HG03159 (cell line): ENCODE results near the gene TMEM150C.
"Not testable (repeated sequence)": the region's sequence is repeated elsewhere in the genome, so short reads cannot be mapped to it uniquely, and the experiment has no call there.

Source experiments
- ATAC-seq: cut with Tn5 transposase; IDR thresholded peaks from one replicate; pipeline ENCODE4 v1.9.1; 2021; ENCODE audit warnings: mild to moderate bottlenecking, moderate library complexity; ENCODE audit not compliant: unreplicated experiment

TMEM150C gene

DNA sequence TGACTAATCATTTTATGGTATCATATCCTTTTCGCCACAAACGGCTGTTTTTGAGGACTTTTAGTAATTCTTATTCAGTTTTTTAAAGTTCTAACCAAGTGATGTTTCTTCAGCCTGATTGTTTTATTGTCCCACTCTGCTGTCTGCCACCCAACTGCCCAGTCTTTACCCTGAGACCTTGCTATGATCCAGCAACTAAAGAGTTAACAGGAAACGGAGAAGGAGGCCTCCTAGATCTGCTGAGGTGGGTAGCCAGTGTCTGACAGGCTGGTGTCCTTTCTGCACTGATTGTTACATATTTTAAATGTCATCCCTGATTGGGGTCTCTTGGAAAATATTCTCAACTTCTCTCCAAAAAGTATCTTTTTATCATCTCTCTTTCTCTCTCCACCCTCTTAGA, 7.9 kb upstream of the TMEM150C start:
- ATAC-seq: no peak

DNA sequence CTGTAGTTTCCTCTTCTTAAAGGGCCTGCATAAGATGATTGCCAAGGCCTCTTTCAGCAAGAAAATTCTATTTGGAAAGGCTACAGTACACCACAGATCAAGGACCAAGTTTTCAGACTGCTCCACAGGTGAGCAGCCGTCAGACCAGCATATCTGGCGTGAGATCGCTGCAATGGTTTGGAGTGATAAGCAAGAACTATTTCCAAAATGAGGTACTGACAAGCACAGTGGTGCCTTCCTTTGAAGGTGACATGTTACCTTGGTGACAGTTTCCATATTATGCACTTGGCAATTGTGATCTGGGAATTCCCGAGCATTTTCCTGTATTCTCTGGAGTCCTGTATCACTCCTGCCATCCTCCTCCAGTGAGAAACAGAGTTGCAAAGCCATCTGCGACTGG, 7.3 kb upstream of the TMEM150C start:
- no peak for ATAC-seq

DNA sequence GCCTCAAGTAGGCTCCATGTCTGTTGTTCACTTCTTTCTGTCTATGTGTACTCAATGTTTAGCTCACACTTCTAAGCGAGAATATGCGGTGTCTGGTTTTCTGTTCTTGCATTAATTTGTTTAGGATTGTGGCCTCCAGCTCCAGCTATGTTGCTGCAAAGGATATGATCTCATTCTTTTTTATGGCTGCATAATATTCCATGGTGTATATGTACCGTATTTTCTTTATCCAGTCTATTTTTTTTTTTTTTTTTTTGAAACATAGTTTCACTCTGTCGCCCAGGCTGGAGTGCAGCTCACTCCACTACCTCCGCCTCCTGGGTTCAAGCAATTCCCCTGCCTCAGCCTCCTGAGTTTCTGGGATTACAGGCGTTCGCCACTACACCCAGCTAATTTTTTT, 5.7 kb upstream of the TMEM150C start:
- no peak for ATAC-seq

DNA sequence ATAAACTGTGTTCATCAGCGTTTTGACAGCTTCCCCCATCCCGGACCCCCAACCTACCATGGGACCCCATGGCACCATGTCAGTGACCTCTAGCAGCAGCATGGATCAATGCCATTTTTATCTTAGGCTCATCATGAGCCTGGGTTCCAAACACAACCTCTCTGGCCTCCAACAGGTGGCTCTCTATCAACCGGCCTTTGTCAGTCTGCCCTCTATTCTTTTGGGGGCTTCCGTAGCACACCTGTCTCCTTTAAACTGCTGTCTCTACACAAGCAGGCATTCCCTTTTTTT, 721 bp upstream of the TMEM150C start:
- no peak for ATAC-seq

DNA sequence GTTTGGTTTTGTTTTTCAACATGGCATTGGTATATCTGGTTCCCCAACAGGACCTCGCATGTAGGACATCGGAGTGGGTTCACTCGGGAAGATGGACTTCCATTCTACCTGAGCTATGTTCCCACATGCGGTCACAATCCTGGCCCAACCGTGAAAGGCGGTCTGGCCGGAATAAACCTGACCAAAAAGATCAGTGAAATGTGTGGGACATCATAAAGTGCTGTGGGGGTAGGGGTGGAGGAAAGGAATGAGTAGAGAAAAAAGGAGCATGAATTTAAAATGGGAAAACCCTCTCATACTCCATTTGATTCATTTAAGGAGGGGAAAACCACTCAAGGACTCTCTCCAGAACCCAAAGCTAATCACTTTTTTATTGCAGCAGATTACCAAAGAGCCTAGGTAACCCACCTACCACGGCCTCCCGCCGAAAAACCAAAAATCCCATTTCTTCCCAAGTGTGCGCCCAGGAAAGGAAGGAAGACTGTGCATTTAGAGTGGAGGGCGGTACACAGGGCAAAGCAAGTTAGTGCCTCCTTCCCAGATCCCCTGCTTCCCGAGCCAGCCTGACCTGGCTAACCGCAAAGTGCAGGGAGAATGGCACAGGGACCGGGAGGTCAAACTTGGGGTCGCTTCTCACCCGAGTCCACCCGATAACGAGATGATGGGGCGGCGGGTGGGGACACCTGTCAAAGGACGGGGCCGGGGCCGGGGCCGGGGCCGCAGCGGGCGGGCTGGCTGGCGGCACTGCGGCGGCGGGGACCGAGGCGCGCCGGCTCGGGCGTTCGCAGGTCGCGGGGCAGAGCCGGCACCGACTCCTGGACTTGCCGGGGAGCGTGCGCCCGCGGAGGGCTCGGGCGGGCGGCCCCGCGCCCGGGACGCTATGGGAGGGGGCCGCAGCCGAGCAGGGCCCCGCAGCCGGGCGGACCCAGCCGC, 669 bp downstream of the TMEM150C start:
- no peak for ATAC-seq

GRCh38 chr4:82559735-82560120, 2.1 kb downstream of the TMEM150C start:
- no peak for ATAC-seq

DNA sequence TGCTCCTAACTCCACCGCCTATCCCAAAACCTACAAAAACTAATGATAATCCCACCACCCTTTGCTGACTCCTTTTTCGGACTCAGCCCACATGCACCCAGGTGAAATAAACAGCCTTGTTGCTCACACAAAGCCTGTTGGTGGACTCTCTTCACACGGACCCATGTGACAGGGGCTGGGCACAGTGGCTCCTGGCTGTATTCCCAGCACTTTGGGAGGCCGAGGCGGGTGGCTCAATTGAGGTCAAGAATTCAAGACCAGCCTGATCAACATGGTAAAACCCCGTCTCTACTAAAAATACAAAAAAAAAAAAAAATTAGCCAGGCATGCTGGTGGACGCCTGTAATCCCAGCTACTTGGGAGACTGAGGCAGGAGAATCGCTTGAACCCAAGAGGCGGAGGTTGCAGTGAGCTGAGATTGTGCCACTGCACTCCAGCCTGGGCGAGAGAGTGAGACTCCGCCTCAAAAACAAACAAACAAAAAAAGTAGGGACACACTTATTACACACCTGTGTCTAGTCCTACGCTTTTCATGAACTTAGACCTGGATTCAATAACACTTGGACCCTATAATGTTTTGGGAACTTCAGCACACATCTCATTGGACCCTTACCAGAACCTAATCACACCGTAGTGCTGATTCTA, 2.6 kb downstream of the TMEM150C start:
- ATAC-seq: not testable (repeated sequence)

DNA sequence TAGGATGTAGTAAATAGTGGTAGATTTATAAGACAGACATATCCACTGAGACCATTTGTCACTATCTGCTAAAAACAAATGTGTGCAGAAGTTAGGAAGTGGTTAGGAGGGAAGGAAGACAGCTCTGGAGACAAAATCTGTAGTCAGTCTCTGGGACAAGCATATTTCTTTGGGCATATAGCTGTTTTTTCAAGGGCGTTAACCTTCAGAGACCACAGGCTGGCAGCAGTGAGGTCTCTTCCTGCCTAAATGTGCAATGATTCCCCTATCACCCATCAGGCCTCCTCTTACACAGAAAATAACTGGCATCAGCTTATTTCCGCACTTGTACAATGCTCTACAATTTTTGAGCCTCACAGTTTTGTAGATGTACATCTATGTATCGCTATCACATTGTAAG, 6.5 kb downstream of the TMEM150C start:
- ATAC-seq: no peak

GRCh38 chr4:82553020-82553419, 8.8 kb downstream of the TMEM150C start:
- ATAC-seq: no peak

- ATAC-seq: no peak
These were observed 10.1 kb downstream of the TMEM150C start for GRCh38 chr4:82551734-82552133.

- not testable (repeated sequence) for ATAC-seq
These were observed 13.9 kb downstream of the TMEM150C start for GRCh38 chr4:82547850-82548249.

DNA sequence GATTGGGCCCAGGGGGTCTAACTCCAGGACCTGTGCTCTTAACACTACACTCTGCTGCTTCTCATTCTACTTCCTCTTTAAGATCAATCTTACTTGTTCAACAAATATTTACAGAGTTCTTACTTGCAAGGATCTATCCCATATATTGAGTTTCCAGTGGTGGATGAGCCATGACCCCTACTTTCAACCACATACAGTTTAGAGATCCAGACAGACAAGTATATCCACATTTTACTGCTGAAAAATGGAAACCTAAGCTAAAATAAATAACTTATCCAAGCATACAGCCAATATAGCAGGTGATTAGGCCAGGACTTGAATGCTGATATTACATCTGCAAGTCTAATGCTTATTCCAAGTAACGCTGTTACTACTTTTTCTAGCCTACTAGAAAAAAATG, 18.7 kb downstream of the TMEM150C start:
- ATAC-seq: no peak

DNA sequence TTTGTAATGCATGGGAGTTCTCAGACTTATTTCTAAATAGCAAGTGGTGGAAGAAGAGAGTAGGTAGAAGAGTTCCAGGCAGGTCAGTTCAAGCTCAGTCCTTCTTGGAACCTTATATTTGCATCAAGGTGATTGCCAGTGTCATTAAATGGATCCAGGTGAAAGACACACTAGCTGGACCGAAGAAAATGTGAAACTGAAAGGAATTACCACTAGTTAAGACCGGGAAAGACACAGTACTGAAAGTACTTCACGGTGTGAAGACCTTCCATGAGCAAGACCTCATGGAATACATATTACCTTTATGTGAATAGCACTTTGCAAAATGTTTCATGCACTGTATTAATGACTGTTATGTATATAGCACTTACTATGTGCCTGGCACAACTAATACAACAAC, 19.1 kb downstream of the TMEM150C start:
- ATAC-seq: no peak

- no peak for ATAC-seq
These were observed 32.5 kb downstream of the TMEM150C start for GRCh38 chr4:82529322-82529721.

DNA sequence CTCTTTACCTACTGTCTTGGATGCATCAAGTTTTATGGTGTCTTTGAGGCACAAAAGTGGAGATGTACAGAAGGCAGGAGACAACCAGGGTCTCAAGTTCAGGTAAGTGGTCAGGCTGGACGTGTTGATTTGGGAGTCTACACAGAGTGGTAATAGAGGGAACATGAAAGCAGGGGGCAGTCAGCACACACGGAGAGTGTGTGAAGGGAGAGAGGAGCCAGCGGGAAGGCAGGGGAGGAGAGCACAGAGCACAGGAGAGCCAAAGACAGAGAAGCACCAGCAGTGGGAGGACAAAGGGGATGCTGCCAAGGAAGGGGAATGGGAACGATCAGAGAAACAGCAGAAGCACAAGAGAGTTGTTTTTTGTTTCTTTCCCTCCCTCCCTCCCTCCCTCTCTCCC, 32.9 kb downstream of the TMEM150C start:
- ATAC-seq: no peak

- ATAC-seq: no peak
These were observed 33.7 kb downstream of the TMEM150C start for GRCh38 chr4:82528074-82528473.

GRCh38 chr4:82525307-82525911, 36.4 kb downstream of the TMEM150C start:
- no peak for ATAC-seq

GRCh38 chr4:82524570-82525152, 37.1 kb downstream of the TMEM150C start:
- no peak for ATAC-seq

GRCh38 chr4:82523179-82523578, 38.6 kb downstream of the TMEM150C start:
- no peak for ATAC-seq

DNA sequence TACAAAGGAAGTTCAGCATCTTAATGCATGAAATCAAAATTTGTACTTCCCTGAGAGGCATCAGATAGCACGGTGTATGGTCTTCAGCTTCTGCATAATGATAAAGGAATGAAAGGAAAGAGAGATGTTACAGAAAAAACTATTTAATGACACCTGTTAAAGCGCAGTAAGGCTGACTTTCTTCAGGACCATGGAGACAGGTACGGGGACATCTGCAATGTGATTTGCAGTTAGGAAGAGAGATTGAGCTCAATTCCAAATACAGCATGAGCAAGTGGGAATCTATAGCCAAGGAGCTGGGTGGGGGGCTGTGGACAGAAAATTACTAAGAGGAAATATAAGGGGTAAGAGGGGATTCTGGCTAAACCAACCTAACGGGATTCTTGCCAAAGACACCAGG, 39.3 kb downstream of the TMEM150C start:
- ATAC-seq: no peak

DNA sequence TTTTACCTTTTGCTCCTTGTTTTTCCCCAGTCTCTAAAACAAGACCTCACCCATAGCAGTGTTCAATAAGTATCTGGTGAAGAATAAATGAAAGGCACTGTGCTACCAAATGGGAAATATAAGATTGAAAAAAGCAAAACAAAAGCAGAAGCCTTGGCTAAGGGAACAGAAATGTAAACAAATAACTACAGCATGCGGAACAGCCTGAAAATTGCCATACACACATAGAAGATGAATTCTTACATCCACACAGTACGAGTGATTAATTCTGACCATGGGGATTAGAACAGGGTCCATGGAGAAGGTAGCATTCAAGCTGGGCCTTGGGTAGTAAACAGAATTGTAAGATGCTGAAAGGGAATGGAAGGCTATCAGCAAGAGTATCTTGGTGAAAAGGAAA, 40.5 kb downstream of the TMEM150C start:
- ATAC-seq: no peak

DNA sequence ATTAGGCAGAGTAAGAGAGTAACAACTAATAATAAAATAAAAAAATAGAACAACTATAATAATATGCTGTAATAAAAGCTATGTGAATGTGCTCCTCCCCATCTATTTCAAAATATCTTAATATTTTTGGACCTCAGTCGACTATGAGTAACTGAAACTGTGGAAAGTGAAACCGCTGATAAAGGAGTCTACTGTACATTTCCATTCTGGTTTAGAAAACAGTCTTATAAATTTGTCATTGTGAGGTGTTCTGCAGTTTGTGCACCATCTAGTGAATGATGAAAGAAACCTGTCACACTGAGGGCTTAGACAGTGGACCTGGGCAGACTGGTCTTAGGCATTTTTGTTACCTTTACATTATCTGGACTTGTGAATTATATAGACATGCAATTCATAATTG, 42.0 kb downstream of the TMEM150C start:
- no peak for ATAC-seq
